Suprapubic skin (tissue), 4 donors: Measurements from ENCODE around the gene PLEK. TPM values are rescaled to one million over a fixed set of nuclear protein-coding genes. Genes with fewer than 3 reads are reported as not detected.

Experiments
- DNase-seq, 2 donors: peaks; one replicate each; pipeline ENCODE4 v3.0.0-alpha.2; 2019; ENCODE audit warnings: low spot score in 2 of 2
- H3K27ac ChIP-seq: fragments of 200-600 bp; sonication (generic); one replicate; pipeline ENCODE4 v1.5.1; 2019
- H3K27me3 ChIP-seq: fragments of 200-600 bp; sonication (generic); one replicate; pipeline ENCODE4 v1.5.1; 2019
- H3K36me3 ChIP-seq: fragments of 200-600 bp; sonication (generic); one replicate; pipeline ENCODE4 v1.5.1; 2019
- H3K4me1 ChIP-seq: fragments of 200-600 bp; sonication (generic); one replicate; pipeline ENCODE4 v1.5.1; 2019
- H3K4me3 ChIP-seq: fragments of 200-600 bp; sonication (generic); one replicate; pipeline ENCODE4 v1.5.1; 2019; ENCODE audit warnings: mild to moderate bottlenecking
- H3K9me3 ChIP-seq: fragments of 200-600 bp; sonication (generic); one replicate; pipeline ENCODE4 v1.5.1; 2019
- EP300 ChIP-seq: sonication (generic); formaldehyde crosslinking; IDR thresholded peaks from one replicate; pipeline ENCODE4 v1.6.1; 2017; ENCODE audit warnings: antibody characterized with exemption
- POLR2A ChIP-seq, 2 donors: fragments of 450-650 bp; IDR thresholded peaks; one replicate each; pipeline ENCODE4 v1.6.1; 2017; ENCODE audit warnings: antibody characterized with exemption in 2 of 2, mild to moderate bottlenecking in 2 of 2, moderate library complexity in 2 of 2
- POLR2AphosphoS5 ChIP-seq, 3 donors: sonication (generic); formaldehyde crosslinking; IDR thresholded peaks; one replicate each; pipeline ENCODE4 v1.6.1; 2017; ENCODE audit warnings: antibody characterized with exemption in 3 of 3
- WGBS: methylation state at CpG from one replicate; pipeline ENCODE4 v1.1.5; 2018; 5-methylcytosine and 5-hydroxymethylcytosine counted together
- total RNA-seq, 4 donors: library from RNA; depleted of rRNA; stranded (reverse); fragments of >200 nt; gene quantifications; one replicate each; pipeline ENCODE4 v1.1.0, GENCODE V29; 2016
- TF ChIP-seq, protein P1 (sequence below), 2 donors: fragments of 200-600 bp in 1 of 2; fragments of 450-650 bp in 1 of 2; sonication (generic) in 1 of 2; IDR thresholded peaks; one replicate each; pipeline ENCODE4 v1.5.1; 2016 to 2019; ENCODE audit warnings: antibody characterized with exemption in 2 of 2, mild to moderate bottlenecking in 1 of 2, moderate library complexity in 1 of 2

The PLEK gene
- total RNA-seq, 4 donors from 2014 or later: 1.1 to 2.6 (median 1.7) TPM

DNA sequence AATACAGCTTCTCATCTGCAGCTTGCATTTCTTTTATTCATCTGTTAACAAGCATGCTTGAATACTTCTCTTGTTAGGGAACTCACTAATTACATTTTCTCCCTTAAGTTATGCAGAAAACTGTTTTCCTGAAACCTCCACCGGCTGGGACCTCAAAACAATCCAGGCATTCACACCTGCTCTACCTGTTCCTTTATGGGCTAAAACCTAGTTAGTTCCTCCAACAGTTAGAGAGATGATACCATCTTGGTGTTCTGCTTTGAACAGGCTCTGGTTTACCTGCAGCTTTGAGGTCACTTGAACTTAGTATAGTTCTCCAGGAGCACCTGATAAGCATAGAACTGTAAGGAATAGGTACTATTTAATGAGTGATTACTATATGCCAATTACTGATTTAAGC, 6.1 kb downstream of the PLEK start:
- H3K27ac ChIP-seq: no peak overlapping the region
- H3K4me1 ChIP-seq: peaks cover 9% of the 10 kb centered on the region
- no peaks in the 10 kb centered on the region for H3K27me3 ChIP-seq
- H3K9me3 ChIP-seq: no peaks in the 10 kb centered on the region
- 61% methylated on average over 1 of the region's 1 CpG for WGBS
- no peak for DNase-seq
- no peaks in the 10 kb centered on the region for H3K36me3 ChIP-seq
- TF ChIP-seq POLR2AphosphoS5 (IDR thresholded peaks at IDR 0.05) (no peak), EP300 (no peak), POLR2A (IDR thresholded peaks at IDR 0.05) (no peak)
- TF ChIP-seq, protein P1, sequence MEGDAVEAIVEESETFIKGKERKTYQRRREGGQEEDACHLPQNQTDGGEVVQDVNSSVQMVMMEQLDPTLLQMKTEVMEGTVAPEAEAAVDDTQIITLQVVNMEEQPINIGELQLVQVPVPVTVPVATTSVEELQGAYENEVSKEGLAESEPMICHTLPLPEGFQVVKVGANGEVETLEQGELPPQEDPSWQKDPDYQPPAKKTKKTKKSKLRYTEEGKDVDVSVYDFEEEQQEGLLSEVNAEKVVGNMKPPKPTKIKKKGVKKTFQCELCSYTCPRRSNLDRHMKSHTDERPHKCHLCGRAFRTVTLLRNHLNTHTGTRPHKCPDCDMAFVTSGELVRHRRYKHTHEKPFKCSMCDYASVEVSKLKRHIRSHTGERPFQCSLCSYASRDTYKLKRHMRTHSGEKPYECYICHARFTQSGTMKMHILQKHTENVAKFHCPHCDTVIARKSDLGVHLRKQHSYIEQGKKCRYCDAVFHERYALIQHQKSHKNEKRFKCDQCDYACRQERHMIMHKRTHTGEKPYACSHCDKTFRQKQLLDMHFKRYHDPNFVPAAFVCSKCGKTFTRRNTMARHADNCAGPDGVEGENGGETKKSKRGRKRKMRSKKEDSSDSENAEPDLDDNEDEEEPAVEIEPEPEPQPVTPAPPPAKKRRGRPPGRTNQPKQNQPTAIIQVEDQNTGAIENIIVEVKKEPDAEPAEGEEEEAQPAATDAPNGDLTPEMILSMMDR (IDR thresholded peaks at IDR 0.05): no peak
- H3K4me3 ChIP-seq: no peak overlapping the region

DNA sequence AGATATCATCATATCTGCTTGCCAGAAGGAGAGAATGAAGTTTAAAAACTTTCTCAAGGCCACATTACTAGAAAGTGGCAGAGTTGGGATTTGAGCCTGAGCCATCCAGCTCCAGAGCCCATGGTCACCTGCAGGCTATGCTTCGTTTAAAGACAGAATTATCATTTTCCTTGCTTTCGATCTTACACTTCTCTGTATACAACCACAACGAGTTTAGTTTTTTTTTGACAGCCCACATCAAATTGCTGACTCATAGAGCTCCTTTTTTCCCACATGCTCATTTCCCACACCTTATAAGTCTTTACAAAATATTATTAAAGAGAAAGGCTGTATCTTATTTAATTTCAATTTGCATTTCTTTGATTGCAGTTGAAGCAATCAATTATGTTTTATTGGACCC, 6.5 kb downstream of the PLEK start:
- H3K27me3 ChIP-seq: no peaks in the 10 kb centered on the region
- H3K27ac ChIP-seq: no peak overlapping the region
- H3K4me1 ChIP-seq: peaks cover 9% of the 10 kb centered on the region
- no peaks in the 10 kb centered on the region for H3K36me3 ChIP-seq
- TF ChIP-seq POLR2A (IDR thresholded peaks at IDR 0.05) (no peak), POLR2AphosphoS5 (IDR thresholded peaks at IDR 0.05) (no peak), EP300 (no peak)
- TF ChIP-seq, protein P1 (IDR thresholded peaks at IDR 0.05): no peak
- no peak for DNase-seq
- WGBS: 34% methylated on average over 3 of the region's 3 CpGs
- no peak overlapping the region for H3K4me3 ChIP-seq
- H3K9me3 ChIP-seq: no peaks in the 10 kb centered on the region

DNA sequence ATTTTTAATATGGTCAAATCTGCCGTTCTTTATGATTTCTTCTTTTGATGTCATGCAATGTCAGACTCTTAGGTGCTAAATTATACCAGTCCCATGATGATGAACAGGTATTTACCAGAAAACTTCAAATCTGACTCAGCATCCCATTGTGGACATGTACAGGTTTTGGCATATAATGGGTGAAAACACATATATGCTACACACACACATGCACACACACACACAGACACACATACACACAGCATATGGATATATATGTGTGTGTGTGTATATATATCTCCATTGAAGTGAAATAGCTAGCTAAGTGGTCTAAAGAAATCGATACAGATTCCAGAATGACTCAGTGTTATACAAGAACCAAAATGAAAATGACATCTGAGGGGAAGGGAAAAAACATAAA, 7.4 kb downstream of the PLEK start:
- H3K4me3 ChIP-seq: no peak overlapping the region
- no peaks in the 10 kb centered on the region for H3K36me3 ChIP-seq
- DNase-seq: no peak
- H3K27ac ChIP-seq: no peak overlapping the region
- no peaks in the 10 kb centered on the region for H3K27me3 ChIP-seq
- WGBS: 80% methylated on average over 2 of the region's 2 CpGs
- peaks cover 9% of the 10 kb centered on the region for H3K4me1 ChIP-seq
- H3K9me3 ChIP-seq: no peaks in the 10 kb centered on the region
- no peak for TF ChIP-seq POLR2A (IDR thresholded peaks at IDR 0.05)
- TF ChIP-seq, protein P1 (IDR thresholded peaks at IDR 0.05): no peak
- no peak for TF ChIP-seq EP300
- TF ChIP-seq POLR2AphosphoS5 (IDR thresholded peaks at IDR 0.05): no peak

DNA sequence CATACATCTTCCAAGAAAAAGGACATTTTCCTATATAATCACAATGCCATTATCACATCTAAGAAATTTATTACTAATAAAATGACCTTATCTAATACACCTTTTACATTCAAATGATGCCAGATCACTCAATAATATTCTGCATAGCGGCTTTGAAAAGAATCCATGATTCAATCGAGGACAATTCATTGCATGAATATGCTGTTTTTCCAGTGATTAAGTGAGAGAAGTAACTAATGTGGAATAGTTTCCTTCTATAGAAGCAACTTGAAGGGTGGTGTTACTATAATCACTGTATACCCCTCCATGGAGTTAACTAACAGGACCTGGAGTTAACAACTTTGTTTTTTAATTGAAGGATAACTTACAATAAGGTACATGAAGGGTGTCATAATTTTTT, 9.1 kb downstream of the PLEK start:
- Histone ChIP-seq H3K27ac (no peak overlapping the region), H3K4me3 (no peak overlapping the region), H3K27me3 (no peaks in the 10 kb centered on the region), H3K4me1 (no peaks in the 10 kb centered on the region), H3K36me3 (no peaks in the 10 kb centered on the region), H3K9me3 (no peaks in the 10 kb centered on the region)
- WGBS: 97% methylated on average over 2 of the region's 2 CpGs
- no peak for DNase-seq
- no peak for TF ChIP-seq POLR2A (IDR thresholded peaks at IDR 0.05)
- TF ChIP-seq POLR2AphosphoS5 (IDR thresholded peaks at IDR 0.05): no peak
- TF ChIP-seq, protein P1 (IDR thresholded peaks at IDR 0.05): no peak
- TF ChIP-seq EP300: no peak

DNA sequence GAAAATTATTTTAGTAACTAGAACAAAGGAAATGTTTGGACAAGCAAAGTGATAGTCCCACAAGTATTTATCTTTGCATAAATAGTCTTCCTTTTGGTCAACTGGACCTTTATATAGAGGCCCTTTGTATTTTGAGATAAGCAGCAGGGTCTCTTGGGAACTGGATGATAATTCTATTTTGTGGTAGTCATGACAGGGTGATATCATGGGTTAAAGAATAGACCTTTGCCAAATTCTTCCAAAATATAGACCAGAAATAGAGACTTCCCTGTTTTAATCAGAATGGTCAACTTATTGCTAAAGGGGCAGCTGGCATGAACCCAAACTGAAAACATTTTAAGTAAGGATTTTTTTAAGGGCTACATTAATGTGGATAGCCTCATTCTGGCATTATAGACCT, 10.5 kb downstream of the PLEK start:
- Histone ChIP-seq H3K36me3 (no peaks in the 10 kb centered on the region), H3K4me1 (no peaks in the 10 kb centered on the region), H3K4me3 (no peak overlapping the region), H3K27ac (no peak overlapping the region), H3K9me3 (no peaks in the 10 kb centered on the region), H3K27me3 (no peaks in the 10 kb centered on the region)
- TF ChIP-seq POLR2AphosphoS5 (IDR thresholded peaks at IDR 0.05) (no peak), EP300 (no peak), POLR2A (IDR thresholded peaks at IDR 0.05) (no peak)
- TF ChIP-seq, protein P1 (IDR thresholded peaks at IDR 0.05): no peak
- no peak for DNase-seq
